ENCODE results near the gene C19orf73. TPM values are rescaled to one million over a fixed set of nuclear protein-coding genes. Genes with fewer than 3 reads are reported as not detected.
A peak's percentile ranks its signal among the peaks of the same experiment; 100 is the strongest.
"Not testable (repeated sequence)": the region's sequence is repeated elsewhere in the genome, so short reads cannot be mapped to it uniquely, and the experiment has no call there.

Gene C19orf73
- total RNA-seq, 3 donors from 2014 or later = 1.5 to 2.9 (median 2.6) TPM

- Mint-ChIP-seq H3K36me3 (ENCODE audit: insufficient read depth) (no peaks in the 10 kb centered on the region), H3K4me1 (ENCODE audit: low read depth) (peaks cover 21% of the 10 kb centered on the region), H3K27me3 (ENCODE audit: low read depth) (peaks cover 74% of the 10 kb centered on the region), H3K9me3 (peaks cover 5% of the 10 kb centered on the region), H3K4me3 (no peak overlapping the region)
- no peak for ATAC-seq
- no peak for DNase-seq
These were observed 33.2 kb upstream of the C19orf73 start for GRCh38 chr19:49152119-49152550.

- peak; percentile 21 for DNase-seq
- ATAC-seq = peak; percentile 27 to 28
- H3K36me3 Mint-ChIP-seq (ENCODE audit: insufficient read depth) = no peaks in the 10 kb centered on the region
- peaks cover 5% of the 10 kb centered on the region for H3K9me3 Mint-ChIP-seq
- H3K4me1 Mint-ChIP-seq (ENCODE audit: low read depth) = peaks cover 21% of the 10 kb centered on the region
- H3K27me3 Mint-ChIP-seq (ENCODE audit: low read depth) = peaks cover 78% of the 10 kb centered on the region
- H3K4me3 Mint-ChIP-seq = peak overlapping the region; percentile 62
These were observed 32.5 kb upstream of the C19orf73 start for GRCh38 chr19:49151267-49152118.

GRCh38 chr19:49150944-49151243, 32.0 kb upstream of the C19orf73 start:
- H3K4me3 Mint-ChIP-seq = peak overlapping the region; percentile 33
- H3K4me1 Mint-ChIP-seq (ENCODE audit: low read depth) = peaks cover 21% of the 10 kb centered on the region
- DNase-seq (no peak), ATAC-seq (no peak)
- no peaks in the 10 kb centered on the region for H3K36me3 Mint-ChIP-seq (ENCODE audit: insufficient read depth)
- peaks cover 78% of the 10 kb centered on the region for H3K27me3 Mint-ChIP-seq (ENCODE audit: low read depth)
- peaks cover 5% of the 10 kb centered on the region for H3K9me3 Mint-ChIP-seq

- peaks cover 23% of the 10 kb centered on the region for H3K4me1 Mint-ChIP-seq (ENCODE audit: low read depth)
- H3K9me3 Mint-ChIP-seq = peaks cover 5% of the 10 kb centered on the region
- H3K27me3 Mint-ChIP-seq (ENCODE audit: low read depth) = peaks cover 79% of the 10 kb centered on the region
- no peak for ATAC-seq
- peak; percentile 41 for DNase-seq
- H3K4me3 Mint-ChIP-seq = peak overlapping the region; percentile 75
- H3K36me3 Mint-ChIP-seq (ENCODE audit: insufficient read depth) = no peaks in the 10 kb centered on the region
These were observed 31.4 kb upstream of the C19orf73 start for GRCh38 chr19:49150106-49150943.

- Mint-ChIP-seq H3K27me3 (ENCODE audit: low read depth) (peaks cover 76% of the 10 kb centered on the region), H3K9me3 (peaks cover 4% of the 10 kb centered on the region)
These were observed 30.7 kb upstream of the C19orf73 start for GRCh38 chr19:49149652-49150105.

GRCh38 chr19:49148784-49149651, 30.1 kb upstream of the C19orf73 start:
- no peaks in the 10 kb centered on the region for H3K9me3 Mint-ChIP-seq
- peaks cover 72% of the 10 kb centered on the region for H3K27me3 Mint-ChIP-seq (ENCODE audit: low read depth)
- H3K36me3 Mint-ChIP-seq (ENCODE audit: insufficient read depth) = no peaks in the 10 kb centered on the region
- H3K4me3 Mint-ChIP-seq = peak overlapping the region; percentile 60
- peaks cover 23% of the 10 kb centered on the region for H3K4me1 Mint-ChIP-seq (ENCODE audit: low read depth)
- ATAC-seq (peak; percentile 53 to 57), DNase-seq (peak; percentile 70)

More at GRCh38 chr19:49149652-49150105, 30.7 kb upstream of the C19orf73 start:
- no peak for DNase-seq
- ATAC-seq = no peak
- Mint-ChIP-seq H3K4me1 (ENCODE audit: low read depth) (peaks cover 23% of the 10 kb centered on the region), H3K4me3 (peak overlapping the region; percentile 75), H3K36me3 (ENCODE audit: insufficient read depth) (no peaks in the 10 kb centered on the region)

- no peak for DNase-seq
- Mint-ChIP-seq H3K4me1 (ENCODE audit: low read depth) (peaks cover 23% of the 10 kb centered on the region), H3K36me3 (ENCODE audit: insufficient read depth) (no peaks in the 10 kb centered on the region), H3K9me3 (no peaks in the 10 kb centered on the region), H3K4me3 (peak overlapping the region; percentile 50), H3K27me3 (ENCODE audit: low read depth) (peaks cover 67% of the 10 kb centered on the region)
- no peak for ATAC-seq
These were observed 29.2 kb upstream of the C19orf73 start for GRCh38 chr19:49148044-49148682.

GRCh38 chr19:49146408-49146770, 27.4 kb upstream of the C19orf73 start:
- ATAC-seq; DNase-seq; H3K9me3 Mint-ChIP-seq; H3K36me3 Mint-ChIP-seq (ENCODE audit: insufficient read depth); H3K4me3 Mint-ChIP-seq: not testable (repeated sequence)
- peaks cover 28% of the 10 kb centered on the region for H3K4me1 Mint-ChIP-seq (ENCODE audit: low read depth)
- H3K27me3 Mint-ChIP-seq (ENCODE audit: low read depth) = peaks cover 62% of the 10 kb centered on the region

GRCh38 chr19:49145573-49146407, 26.8 kb upstream of the C19orf73 start:
- DNase-seq = peak; percentile 78
- ATAC-seq = peak; percentile 60 to 66
- no peaks in the 10 kb centered on the region for H3K9me3 Mint-ChIP-seq
- H3K27me3 Mint-ChIP-seq (ENCODE audit: low read depth) = peaks cover 56% of the 10 kb centered on the region
- H3K36me3 Mint-ChIP-seq (ENCODE audit: insufficient read depth) = no peaks in the 10 kb centered on the region
- H3K4me1 Mint-ChIP-seq (ENCODE audit: low read depth) = peaks cover 25% of the 10 kb centered on the region
- no peak overlapping the region for H3K4me3 Mint-ChIP-seq

- peaks cover 12% of the 10 kb centered on the region for H3K4me1 Mint-ChIP-seq (ENCODE audit: low read depth)
- peak overlapping the region; percentile 66 for H3K4me3 Mint-ChIP-seq
- DNase-seq (peak; percentile 39), ATAC-seq (peak; percentile 90 to 93)
- no peaks in the 10 kb centered on the region for H3K9me3 Mint-ChIP-seq
- no peaks in the 10 kb centered on the region for H3K36me3 Mint-ChIP-seq (ENCODE audit: insufficient read depth)
- peaks cover 34% of the 10 kb centered on the region for H3K27me3 Mint-ChIP-seq (ENCODE audit: low read depth)
These were observed 24.0 kb upstream of the C19orf73 start for GRCh38 chr19:49142866-49143335.

- peaks cover 29% of the 10 kb centered on the region for H3K27me3 Mint-ChIP-seq (ENCODE audit: low read depth)
- ATAC-seq (no peak), DNase-seq (no peak)
- H3K9me3 Mint-ChIP-seq = no peaks in the 10 kb centered on the region
- H3K4me1 Mint-ChIP-seq (ENCODE audit: low read depth) = peaks cover 12% of the 10 kb centered on the region
- no peak overlapping the region for H3K4me3 Mint-ChIP-seq
- no peaks in the 10 kb centered on the region for H3K36me3 Mint-ChIP-seq (ENCODE audit: insufficient read depth)
These were observed 22.4 kb upstream of the C19orf73 start for GRCh38 chr19:49141352-49141751.

GRCh38 chr19:49140951-49141350, 22.0 kb upstream of the C19orf73 start:
- DNase-seq = no peak
- H3K4me1 Mint-ChIP-seq (ENCODE audit: low read depth) = peaks cover 12% of the 10 kb centered on the region
- H3K4me3 Mint-ChIP-seq = no peak overlapping the region
- no peaks in the 10 kb centered on the region for H3K9me3 Mint-ChIP-seq
- no peak for ATAC-seq
- H3K36me3 Mint-ChIP-seq (ENCODE audit: insufficient read depth) = no peaks in the 10 kb centered on the region
- H3K27me3 Mint-ChIP-seq (ENCODE audit: low read depth) = peaks cover 26% of the 10 kb centered on the region

GRCh38 chr19:49136771-49137171, 17.8 kb upstream of the C19orf73 start:
- ATAC-seq = no peak
- peaks cover 12% of the 10 kb centered on the region for H3K4me1 Mint-ChIP-seq (ENCODE audit: low read depth)

More at GRCh38 chr19:49136771-49137171, 17.8 kb upstream of the C19orf73 start:
- Mint-ChIP-seq H3K9me3 (no peaks in the 10 kb centered on the region), H3K4me3 (no peak overlapping the region), H3K27me3 (ENCODE audit: low read depth) (peaks cover 10% of the 10 kb centered on the region), H3K36me3 (ENCODE audit: insufficient read depth) (no peaks in the 10 kb centered on the region)
- DNase-seq = no peak
